ENCODE data around the gene KLHL42.

KLHL42 gene

GRCh38 chr12:27785882-27786570, 6.0 kb downstream of the KLHL42 start:
- H3K4me3 ChIP-seq: no peak overlapping the region
- no peak for DNase-seq

GRCh38 chr12:27787559-27787958, 7.5 kb downstream of the KLHL42 start:
- Histone ChIP-seq H3K9me3 (no peaks in the 10 kb centered on the region), H3K36me3 (peaks cover 10 to 20% (median 11%) of the 10 kb centered on the region in 3 donors), H3K27me3 (no peaks in the 10 kb centered on the region), H3K4me3 (no peak overlapping the region), H3K27ac (no peak overlapping the region), H3K4me1 (peaks cover 0 to 63% (median 21%) of the 10 kb centered on the region in 4 donors)
- intact Hi-C loops (cut with DNase I; ENCODE audit: low total_unique reads): no loop called here
- DNase-seq: no peak
- TF ChIP-seq, protein P1, sequence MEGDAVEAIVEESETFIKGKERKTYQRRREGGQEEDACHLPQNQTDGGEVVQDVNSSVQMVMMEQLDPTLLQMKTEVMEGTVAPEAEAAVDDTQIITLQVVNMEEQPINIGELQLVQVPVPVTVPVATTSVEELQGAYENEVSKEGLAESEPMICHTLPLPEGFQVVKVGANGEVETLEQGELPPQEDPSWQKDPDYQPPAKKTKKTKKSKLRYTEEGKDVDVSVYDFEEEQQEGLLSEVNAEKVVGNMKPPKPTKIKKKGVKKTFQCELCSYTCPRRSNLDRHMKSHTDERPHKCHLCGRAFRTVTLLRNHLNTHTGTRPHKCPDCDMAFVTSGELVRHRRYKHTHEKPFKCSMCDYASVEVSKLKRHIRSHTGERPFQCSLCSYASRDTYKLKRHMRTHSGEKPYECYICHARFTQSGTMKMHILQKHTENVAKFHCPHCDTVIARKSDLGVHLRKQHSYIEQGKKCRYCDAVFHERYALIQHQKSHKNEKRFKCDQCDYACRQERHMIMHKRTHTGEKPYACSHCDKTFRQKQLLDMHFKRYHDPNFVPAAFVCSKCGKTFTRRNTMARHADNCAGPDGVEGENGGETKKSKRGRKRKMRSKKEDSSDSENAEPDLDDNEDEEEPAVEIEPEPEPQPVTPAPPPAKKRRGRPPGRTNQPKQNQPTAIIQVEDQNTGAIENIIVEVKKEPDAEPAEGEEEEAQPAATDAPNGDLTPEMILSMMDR (IDR thresholded peaks at IDR 0.05): no peak

More at GRCh38 chr12:27785882-27786570, 6.0 kb downstream of the KLHL42 start:
- TF ChIP-seq, protein P1 (IDR thresholded peaks at IDR 0.05): no peak
- Histone ChIP-seq H3K27me3 (no peaks in the 10 kb centered on the region), H3K36me3 (peaks cover 0 to 5% (median 0%) of the 10 kb centered on the region in 3 donors), H3K27ac (no peak overlapping the region), H3K9me3 (no peaks in the 10 kb centered on the region), H3K4me1 (peaks cover 0 to 78% (median 31%) of the 10 kb centered on the region in 4 donors)
- intact Hi-C loops (cut with DNase I; ENCODE audit: low total_unique reads): no loop called here

GRCh38 chr12:27790179-27790578, 10.1 kb downstream of the KLHL42 start:
- Histone ChIP-seq H3K4me1 (peaks cover 0 to 39% (median 12%) of the 10 kb centered on the region in 4 donors), H3K27ac (no peak overlapping the region), H3K27me3 (no peaks in the 10 kb centered on the region), H3K4me3 (no peak overlapping the region), H3K36me3 (peaks cover 31 to 46% (median 32%) of the 10 kb centered on the region in 3 donors), H3K9me3 (no peaks in the 10 kb centered on the region)
- TF ChIP-seq, protein P1 (IDR thresholded peaks at IDR 0.05): no peak
- intact Hi-C loops (cut with DNase I; ENCODE audit: low total_unique reads): no loop called here
- DNase-seq: no peak

DNA sequence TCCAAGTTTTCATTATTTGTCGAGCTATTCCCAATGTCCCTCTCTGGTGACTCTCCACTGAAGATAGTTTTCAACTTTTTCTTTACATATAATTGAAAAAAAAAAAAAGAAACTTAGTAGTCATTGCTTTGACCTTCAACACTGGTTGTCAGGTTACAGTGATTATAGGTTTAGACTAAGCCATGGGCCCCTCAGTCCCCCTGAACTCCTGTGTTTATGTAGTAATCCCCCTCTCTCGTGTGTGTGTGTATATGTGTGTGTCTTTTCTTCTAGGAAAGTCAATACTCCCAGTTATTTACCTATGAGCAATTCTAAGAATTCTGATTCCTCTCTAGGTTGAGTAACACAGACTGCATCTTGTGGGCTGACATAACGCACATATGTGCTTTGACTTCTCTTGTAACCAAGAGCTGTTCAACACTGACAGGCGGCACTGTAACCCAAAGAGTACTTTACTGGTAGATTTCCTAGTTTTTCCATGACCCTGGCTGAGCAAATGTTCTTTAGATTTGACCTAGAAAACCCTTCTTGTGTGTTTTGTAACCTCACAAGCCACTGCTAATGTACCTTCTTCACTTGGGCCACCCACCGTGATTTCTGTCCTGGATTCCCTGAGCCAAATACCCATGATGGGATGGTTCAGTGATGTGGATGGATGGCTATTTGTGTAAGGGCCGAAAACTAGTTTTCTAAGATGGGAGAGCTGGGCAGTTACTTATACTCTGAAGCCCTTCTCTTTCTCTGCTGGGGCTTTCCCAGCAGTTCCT, 15.0 kb downstream of the KLHL42 start:
- no peaks in the 10 kb centered on the region for H3K9me3 ChIP-seq
- intact Hi-C loops (cut with DNase I; ENCODE audit: low total_unique reads): no loop called here
- no peaks in the 10 kb centered on the region for H3K4me1 ChIP-seq
- no peak for DNase-seq
- TF ChIP-seq, protein P1 (IDR thresholded peaks at IDR 0.05): no peak
- no peaks in the 10 kb centered on the region for H3K27me3 ChIP-seq
- no peak overlapping the region for H3K27ac ChIP-seq
- H3K4me3 ChIP-seq: no peak overlapping the region
- H3K36me3 ChIP-seq: peaks cover 59 to 87% (median 73%) of the 10 kb centered on the region in 3 donors

DNA sequence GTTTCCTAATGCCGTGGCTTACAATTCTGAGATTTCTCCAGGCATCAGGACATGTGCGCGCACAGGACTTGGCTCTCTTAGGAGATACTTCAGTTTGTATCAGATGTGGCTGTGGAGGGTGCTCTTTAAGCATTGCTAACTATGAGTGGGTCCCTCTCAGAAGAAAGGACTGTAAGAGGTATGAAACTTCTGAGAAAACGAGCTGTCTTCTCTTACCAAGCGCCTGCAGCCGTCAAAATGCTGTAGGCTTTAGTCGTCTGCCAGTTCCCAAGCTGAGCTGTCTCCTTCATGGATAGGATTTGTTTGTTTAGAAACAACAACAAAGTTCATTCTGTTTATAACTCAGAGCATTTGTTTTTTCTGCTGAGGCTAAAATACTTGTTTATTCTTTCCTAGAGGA, 16.1 kb downstream of the KLHL42 start:
- no peak overlapping the region for H3K4me3 ChIP-seq
- H3K27ac ChIP-seq: no peak overlapping the region
- no peaks in the 10 kb centered on the region for H3K9me3 ChIP-seq
- intact Hi-C loops (cut with DNase I; ENCODE audit: low total_unique reads): no loop called here
- H3K27me3 ChIP-seq: no peaks in the 10 kb centered on the region
- peaks cover 64 to 94% (median 80%) of the 10 kb centered on the region in 3 donors for H3K36me3 ChIP-seq
- TF ChIP-seq, protein P1 (IDR thresholded peaks at IDR 0.05): no peak
- no peaks in the 10 kb centered on the region for H3K4me1 ChIP-seq
- no peak for DNase-seq

Measured in tibial artery (tissue), 4 donors.